Ascending aorta (tissue), 2 donors: Measurements from ENCODE around the gene ITGB7. TPM values are rescaled to one million over a fixed set of nuclear protein-coding genes. Genes with fewer than 3 reads are reported as not detected.
A peak's percentile ranks its signal among the peaks of the same experiment; 100 is the strongest.

Source experiments
- DNase-seq, 2 donors: peaks; one replicate each; pipeline ENCODE4 v3.0.0-alpha.2; 2019; ENCODE audit warnings: low spot score in 2 of 2
- H3K27ac ChIP-seq, 2 donors: fragments of 200-600 bp; sonication (generic); one replicate each; pipeline ENCODE4 v1.5.1; 2016 to 2017; ENCODE audit warnings: mild to moderate bottlenecking in 1 of 2
- H3K27me3 ChIP-seq: fragments of 200-600 bp; sonication (generic); one replicate; pipeline ENCODE4 v1.5.1; 2017
- H3K36me3 ChIP-seq, 2 donors: fragments of 200-600 bp; sonication (generic); one replicate each; pipeline ENCODE4 v1.5.1; 2016
- H3K4me1 ChIP-seq, 2 donors: fragments of 200-600 bp; sonication (generic); one replicate each; pipeline ENCODE4 v1.5.1; 2016 to 2017; ENCODE audit warnings: mild to moderate bottlenecking in 1 of 2
- H3K4me3 ChIP-seq, 2 donors: fragments of 200-600 bp; sonication (generic); one replicate each; pipeline ENCODE4 v1.5.1; 2016 to 2017; ENCODE audit warnings: mild to moderate bottlenecking in 1 of 2
- H3K9me3 ChIP-seq, 2 donors: fragments of 200-600 bp; sonication (generic); one replicate each; pipeline ENCODE4 v1.5.1; 2016
- CTCF ChIP-seq, 3 experiments: fragments of 200-600 bp in 2 of 3; fragments of 450-650 bp in 1 of 3; sonication (generic) in 2 of 3; IDR thresholded peaks; one replicate each; pipeline ENCODE4 v1.5.1; 2016 to 2019; ENCODE audit warnings: antibody characterized with exemption in 3 of 3, mild to moderate bottlenecking in 1 of 3, moderate library complexity in 1 of 3
- intact Hi-C: fragments of 100-400 bp; cut with DNase I; formaldehyde crosslinking; loops from one replicate; pipeline ENCODE4 v1.15.1; 2023
- total RNA-seq: library from RNA; depleted of rRNA; stranded (reverse); fragments of >200 nt; gene quantifications from one replicate; pipeline ENCODE4 v1.1.0, GENCODE V29; 2016

The ITGB7 gene
- total RNA-seq, 1 donor from 2014 or later: 1.6 TPM

GRCh38 chr12:53214221-53214620, 7.2 kb upstream of the ITGB7 start:
- peaks cover 11 to 25% of the 10 kb centered on the region in 2 donors for H3K4me1 ChIP-seq

GRCh38 chr12:53213348-53213747, 6.3 kb upstream of the ITGB7 start:
- Histone ChIP-seq H3K4me3 (no peak overlapping the region), H3K27ac (no peak overlapping the region), H3K9me3 (no peaks in the 10 kb centered on the region), H3K27me3 (no peaks in the 10 kb centered on the region), H3K4me1 (peaks cover 11 to 27% of the 10 kb centered on the region in 2 donors), H3K36me3 (peaks cover 54 to 55% of the 10 kb centered on the region in 2 donors)
- intact Hi-C loops: loop anchor here (1.0 kb wide), 2 partner anchors 38 to 74 kb away; no protein-coding TSS in a partner anchor
- peak; percentile 88 to 99 (median 94) for TF ChIP-seq CTCF (IDR thresholded peaks at IDR 0.05)
- peak in 1 of 2 donors; percentile 88 for DNase-seq

More at GRCh38 chr12:53214221-53214620, 7.2 kb upstream of the ITGB7 start:
- Histone ChIP-seq H3K4me3 (no peak overlapping the region), H3K27me3 (no peaks in the 10 kb centered on the region), H3K36me3 (peaks cover 54 to 55% of the 10 kb centered on the region in 2 donors), H3K27ac (peak overlapping the region; percentile 21 to 70), H3K9me3 (no peaks in the 10 kb centered on the region)
- DNase-seq: no peak
- intact Hi-C loops: no loop called here
- TF ChIP-seq CTCF (IDR thresholded peaks at IDR 0.05): no peak

GRCh38 chr12:53212931-53213330, 5.9 kb upstream of the ITGB7 start:
- H3K27ac ChIP-seq: no peak overlapping the region
- intact Hi-C loops: loop anchor here (1.0 kb wide), 2 partner anchors 38 to 74 kb away; no protein-coding TSS in a partner anchor
- no peaks in the 10 kb centered on the region for H3K27me3 ChIP-seq
- peaks cover 54 to 55% of the 10 kb centered on the region in 2 donors for H3K36me3 ChIP-seq
- no peak for DNase-seq
- no peaks in the 10 kb centered on the region for H3K9me3 ChIP-seq
- H3K4me1 ChIP-seq: peaks cover 8 to 25% of the 10 kb centered on the region in 2 donors
- no peak for TF ChIP-seq CTCF (IDR thresholded peaks at IDR 0.05)
- no peak overlapping the region for H3K4me3 ChIP-seq

GRCh38 chr12:53211476-53212381, 4.7 kb upstream of the ITGB7 start:
- Histone ChIP-seq H3K27me3 (no peaks in the 10 kb centered on the region), H3K9me3 (no peaks in the 10 kb centered on the region), H3K4me1 (peaks cover 0 to 14% of the 10 kb centered on the region in 2 donors), H3K36me3 (peaks cover 54 to 55% of the 10 kb centered on the region in 2 donors), H3K27ac (no peak overlapping the region), H3K4me3 (no peak overlapping the region)
- DNase-seq: no peak
- intact Hi-C loops: no loop called here
- TF ChIP-seq CTCF (IDR thresholded peaks at IDR 0.05): no peak

GRCh38 chr12:53210843-53211242, 3.8 kb upstream of the ITGB7 start:
- TF ChIP-seq CTCF (IDR thresholded peaks at IDR 0.05): no peak
- H3K27ac ChIP-seq: no peak overlapping the region
- no peak overlapping the region for H3K4me3 ChIP-seq
- no peaks in the 10 kb centered on the region for H3K27me3 ChIP-seq
- H3K4me1 ChIP-seq: peaks cover 0 to 9% of the 10 kb centered on the region in 2 donors
- intact Hi-C loops: no loop called here
- peaks cover 54 to 55% of the 10 kb centered on the region in 2 donors for H3K36me3 ChIP-seq
- DNase-seq: no peak
- H3K9me3 ChIP-seq: no peaks in the 10 kb centered on the region
